Measurements from ENCODE around the gene AMIGO2. TPM values are rescaled to one million over a fixed set of nuclear protein-coding genes. Genes with fewer than 3 reads are reported as not detected.

The AMIGO2 gene
- total RNA-seq, 1 experiment from 2014 or later, result 8.6 TPM

DNA sequence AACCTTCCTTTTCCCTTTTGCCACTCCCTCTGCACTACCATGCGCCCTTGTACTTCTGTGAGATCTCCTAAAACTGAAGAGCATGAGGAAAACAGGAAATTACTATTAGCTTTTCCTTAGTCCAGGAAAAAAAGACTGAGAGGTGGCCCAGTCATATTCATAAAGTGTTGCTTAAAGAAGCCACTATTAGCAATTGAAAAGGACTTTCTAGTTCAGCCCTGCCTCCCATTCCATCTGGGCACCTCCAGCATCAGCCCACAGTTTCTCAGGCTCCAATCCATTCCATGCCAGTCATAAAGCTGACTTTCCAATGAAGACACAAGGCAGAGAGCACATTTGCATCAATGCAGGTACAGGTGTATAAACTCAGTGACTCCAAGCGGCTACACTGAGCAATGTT, 19.9 kb upstream of the AMIGO2 start:
- H2BK12ac ChIP-seq (ENCODE audit: insufficient read length, low read depth, low read length), result no peak overlapping the region
- H3K4me2 ChIP-seq (ENCODE audit: insufficient read depth, insufficient read length, low read length), result no peak overlapping the region
- H3K4ac ChIP-seq (ENCODE audit: low read depth, low read length), result no peak overlapping the region
- H2AK5ac ChIP-seq (ENCODE audit: insufficient read length, low read length), result no peak overlapping the region
- no peaks in the 10 kb centered on the region for H3K79me1 ChIP-seq (ENCODE audit: insufficient read depth, low read depth, low read length, poor library complexity, severe bottlenecking)
- no peak overlapping the region for H3K27ac ChIP-seq (ENCODE audit: insufficient read length, low read depth, low read length)
- Mint-ChIP-seq H3K9me3 (no peaks in the 10 kb centered on the region), H3K36me3 (ENCODE audit: insufficient read depth in 1 of 3, low read depth in 3 of 3) (no peaks in the 10 kb centered on the region), H3K27me3 (ENCODE audit: low read depth) (no peaks in the 10 kb centered on the region), H3K4me1 (peaks cover 5 to 10% of the 10 kb centered on the region in 2 experiments; a peak in 3 of 4 replicates), H3K27ac (no peak overlapping the region), H3K4me3 (no peak overlapping the region)
- no peak overlapping the region for H3T11ph ChIP-seq (ENCODE audit: low read length)
- WGBS (ENCODE audit: extremely low coverage, insufficient read length, low lambda C conversion rate), result no CpG with 5 or more reads among the region's 2 CpGs
- H4K91ac ChIP-seq (ENCODE audit: insufficient read length, low read depth, low read length), result no peak overlapping the region
- no peaks in the 10 kb centered on the region for H3K79me2 ChIP-seq (ENCODE audit: insufficient read depth, low read length)
- no peaks in the 10 kb centered on the region for H3K27me3 ChIP-seq (ENCODE audit: insufficient read depth, low read length)
- H3K4me1 ChIP-seq (ENCODE audit: insufficient read depth, low read length), result no peaks in the 10 kb centered on the region
- no peaks in the 10 kb centered on the region for H3K23me2 ChIP-seq (ENCODE audit: insufficient read length, low read depth, low read length, poor library complexity, severe bottlenecking)
- no peak overlapping the region for H4K5ac ChIP-seq (ENCODE audit: insufficient read length, low read depth, low read length)
- no peak overlapping the region for H3K23ac ChIP-seq (ENCODE audit: insufficient read length, low read depth, low read length)
- no peak overlapping the region for H2BK120ac ChIP-seq (ENCODE audit: low read depth, low read length, poor library complexity, severe bottlenecking)
- no peak for DNase-seq
- no peak overlapping the region for H3K14ac ChIP-seq (ENCODE audit: insufficient read depth, low read length)
- TF ChIP-seq, protein P1, sequence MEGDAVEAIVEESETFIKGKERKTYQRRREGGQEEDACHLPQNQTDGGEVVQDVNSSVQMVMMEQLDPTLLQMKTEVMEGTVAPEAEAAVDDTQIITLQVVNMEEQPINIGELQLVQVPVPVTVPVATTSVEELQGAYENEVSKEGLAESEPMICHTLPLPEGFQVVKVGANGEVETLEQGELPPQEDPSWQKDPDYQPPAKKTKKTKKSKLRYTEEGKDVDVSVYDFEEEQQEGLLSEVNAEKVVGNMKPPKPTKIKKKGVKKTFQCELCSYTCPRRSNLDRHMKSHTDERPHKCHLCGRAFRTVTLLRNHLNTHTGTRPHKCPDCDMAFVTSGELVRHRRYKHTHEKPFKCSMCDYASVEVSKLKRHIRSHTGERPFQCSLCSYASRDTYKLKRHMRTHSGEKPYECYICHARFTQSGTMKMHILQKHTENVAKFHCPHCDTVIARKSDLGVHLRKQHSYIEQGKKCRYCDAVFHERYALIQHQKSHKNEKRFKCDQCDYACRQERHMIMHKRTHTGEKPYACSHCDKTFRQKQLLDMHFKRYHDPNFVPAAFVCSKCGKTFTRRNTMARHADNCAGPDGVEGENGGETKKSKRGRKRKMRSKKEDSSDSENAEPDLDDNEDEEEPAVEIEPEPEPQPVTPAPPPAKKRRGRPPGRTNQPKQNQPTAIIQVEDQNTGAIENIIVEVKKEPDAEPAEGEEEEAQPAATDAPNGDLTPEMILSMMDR (conservative IDR thresholded peaks at IDR 0.05), result no peak
- H2BK5ac ChIP-seq (ENCODE audit: insufficient read length, low read length), result no peak overlapping the region
- H3K9ac ChIP-seq (ENCODE audit: extremely low read depth, insufficient read length, low read length), result no peak overlapping the region
- no peak overlapping the region for H2AFZ ChIP-seq (ENCODE audit: low read length)
- no peaks in the 10 kb centered on the region for H4K20me1 ChIP-seq (ENCODE audit: control insufficient read depth, insufficient read depth, insufficient read length)
- no peak overlapping the region for H3K18ac ChIP-seq (ENCODE audit: insufficient read length, low read depth, low read length)
- H2BK20ac ChIP-seq (ENCODE audit: low read depth, low read length, poor library complexity, severe bottlenecking), result no peak overlapping the region
- no peaks in the 10 kb centered on the region for H3K9me3 ChIP-seq (ENCODE audit: control insufficient read depth, low read depth, low read length)
- H2BK15ac ChIP-seq (ENCODE audit: low read depth, low read length), result no peak overlapping the region
- no peak overlapping the region for H4K8ac ChIP-seq (replicated peaks; ENCODE audit: insufficient read length, low read depth, low read length)
- H3K56ac ChIP-seq (ENCODE audit: insufficient read length, low read depth, low read length), result no peak overlapping the region
